CD4-positive, alpha-beta T cell treated with Interleukin-4 for 4 hours (primary cell): ENCODE results near the gene DISP3.
"Not testable (repeated sequence)": the region's sequence is repeated elsewhere in the genome, so short reads cannot be mapped to it uniquely, and the experiment has no call there.

Experiments used
- DNase-seq: peaks from one replicate; pipeline ENCODE4 v3.0.0-alpha.2; 2020

Gene DISP3

GRCh38 chr1:11559591-11559970 lies 80.6 kb downstream of the DISP3 start:
- no peak for DNase-seq

- DNase-seq, result no peak
Observed at GRCh38 chr1:11560061-11560460, 81.1 kb downstream of the DISP3 start.

GRCh38 chr1:11561740-11562139 lies 82.8 kb downstream of the DISP3 start:
- no peak for DNase-seq

GRCh38 chr1:11562664-11563063 lies 83.7 kb downstream of the DISP3 start:
- DNase-seq, result no peak

- no peak for DNase-seq
Observed at GRCh38 chr1:11563560-11564069, 84.7 kb downstream of the DISP3 start.

GRCh38 chr1:11564237-11564636 lies 85.3 kb downstream of the DISP3 start:
- no peak for DNase-seq

- DNase-seq, result no peak
Observed at GRCh38 chr1:11566042-11566850, 87.3 kb downstream of the DISP3 start.

- no peak for DNase-seq
Observed at GRCh38 chr1:11567244-11568065, 88.5 kb downstream of the DISP3 start.

- DNase-seq, result no peak
Observed at GRCh38 chr1:11568687-11569086, 89.7 kb downstream of the DISP3 start.

- no peak for DNase-seq
Observed at GRCh38 chr1:11569551-11569950, 90.6 kb downstream of the DISP3 start.

- DNase-seq, result no peak
Observed at GRCh38 chr1:11569954-11570353, 91.0 kb downstream of the DISP3 start.

- no peak for DNase-seq
Observed at GRCh38 chr1:11570821-11571380, 91.9 kb downstream of the DISP3 start.

- no peak for DNase-seq
Observed at GRCh38 chr1:11571906-11572616, 93.1 kb downstream of the DISP3 start.

GRCh38 chr1:11573116-11573692 lies 94.2 kb downstream of the DISP3 start:
- no peak for DNase-seq

- DNase-seq, result no peak
Observed at GRCh38 chr1:11575553-11575952, 96.6 kb downstream of the DISP3 start.

GRCh38 chr1:11576109-11576875 lies 97.3 kb downstream of the DISP3 start:
- no peak for DNase-seq

GRCh38 chr1:11578004-11578403 lies 99.0 kb downstream of the DISP3 start:
- DNase-seq, result no peak

- no peak for DNase-seq
Observed at GRCh38 chr1:11579506-11579905, 100.6 kb downstream of the DISP3 start.

GRCh38 chr1:11580049-11580448 lies 101.1 kb downstream of the DISP3 start:
- DNase-seq, result not testable (repeated sequence)

- no peak for DNase-seq
Observed at GRCh38 chr1:11581445-11581991, 102.6 kb downstream of the DISP3 start.

GRCh38 chr1:11585389-11585788 lies 106.4 kb downstream of the DISP3 start:
- no peak for DNase-seq
